HG02973 (cell line): ENCODE measurements around the gene SNAPC1.
"Not testable (repeated sequence)": the region's sequence is repeated elsewhere in the genome, so short reads cannot be mapped to it uniquely, and the experiment has no call there.

Source experiments
- ATAC-seq: cut with Tn5 transposase; IDR thresholded peaks from one replicate; pipeline ENCODE4 v1.9.1; 2021; ENCODE audit warnings: moderate library complexity; ENCODE audit not compliant: unreplicated experiment

SNAPC1 gene

GRCh38 chr14:61749264-61749663 lies 13.0 kb upstream of the SNAPC1 start:
- no peak for ATAC-seq

- ATAC-seq: no peak
These were observed 12.4 kb upstream of the SNAPC1 start for GRCh38 chr14:61749867-61750266.

- peak; percentile 90 for ATAC-seq
These were observed 11.3 kb upstream of the SNAPC1 start for GRCh38 chr14:61750708-61751474.

- ATAC-seq: no peak
These were observed 10.7 kb upstream of the SNAPC1 start for GRCh38 chr14:61751475-61751989.

- ATAC-seq: peak; percentile 51
These were observed 9.6 kb upstream of the SNAPC1 start for GRCh38 chr14:61752626-61753025.

GRCh38 chr14:61753631-61754030 lies 8.6 kb upstream of the SNAPC1 start:
- ATAC-seq: no peak

GRCh38 chr14:61754627-61755381 lies 7.4 kb upstream of the SNAPC1 start:
- no peak for ATAC-seq

GRCh38 chr14:61755382-61755742 lies 6.9 kb upstream of the SNAPC1 start:
- ATAC-seq: not testable (repeated sequence)

- no peak for ATAC-seq
These were observed 6.1 kb upstream of the SNAPC1 start for GRCh38 chr14:61756135-61756534.

- no peak for ATAC-seq
These were observed 2.3 kb upstream of the SNAPC1 start for GRCh38 chr14:61759878-61760277.

- peak; percentile 11 for ATAC-seq
These were observed 663 bp upstream of the SNAPC1 start for GRCh38 chr14:61761557-61761956.

- no peak for ATAC-seq
These were observed 2.3 kb downstream of the SNAPC1 start for GRCh38 chr14:61764342-61765122.

GRCh38 chr14:61765225-61765943 lies 3.2 kb downstream of the SNAPC1 start:
- no peak for ATAC-seq

GRCh38 chr14:61766151-61766550 lies 3.9 kb downstream of the SNAPC1 start:
- ATAC-seq: no peak

GRCh38 chr14:61768240-61768639 lies 6.0 kb downstream of the SNAPC1 start:
- no peak for ATAC-seq

- ATAC-seq: no peak
These were observed 7.7 kb downstream of the SNAPC1 start for GRCh38 chr14:61769893-61770292.

- no peak for ATAC-seq
These were observed 12.6 kb downstream of the SNAPC1 start for GRCh38 chr14:61774861-61775260.

GRCh38 chr14:61780125-61780524 lies 17.9 kb downstream of the SNAPC1 start:
- peak; percentile 80 for ATAC-seq

GRCh38 chr14:61797309-61797708 lies 35.1 kb downstream of the SNAPC1 start:
- no peak for ATAC-seq

- ATAC-seq: no peak
These were observed 39.9 kb downstream of the SNAPC1 start for GRCh38 chr14:61802010-61802568.
